GM19438 (cell line): ENCODE measurements around the gene UBL7.
A peak's percentile ranks its signal among the peaks of the same experiment; 100 is the strongest.

Experiments
- ATAC-seq: cut with Tn5 transposase; IDR thresholded peaks from one replicate; pipeline ENCODE4 v1.9.1; 2021; ENCODE audit warnings: low read depth; ENCODE audit not compliant: unreplicated experiment

Gene UBL7

GRCh38 chr15:74442604-74443003, 18.4 kb downstream of the UBL7 start:
- ATAC-seq: no peak

- no peak for ATAC-seq
These were observed 18.9 kb downstream of the UBL7 start for GRCh38 chr15:74442063-74442462.

GRCh38 chr15:74441248-74441941, 19.6 kb downstream of the UBL7 start:
- ATAC-seq: no peak

- no peak for ATAC-seq
These were observed 22.1 kb downstream of the UBL7 start for GRCh38 chr15:74438721-74439316.

GRCh38 chr15:74438206-74438605, 22.8 kb downstream of the UBL7 start:
- no peak for ATAC-seq

GRCh38 chr15:74434263-74435136, 26.5 kb downstream of the UBL7 start:
- ATAC-seq: peak; percentile 9

- ATAC-seq: peak; percentile 59
These were observed 27.2 kb downstream of the UBL7 start, which contains the start of gene SEMA7A for GRCh38 chr15:74433592-74434262. Gene SEMA7A (minus strand): TSS chr15:74433958. CDS start chr15:74433918, 40 bp downstream.

- no peak for ATAC-seq
These were observed 27.9 kb downstream of the UBL7 start for GRCh38 chr15:74432968-74433591.

- ATAC-seq: no peak
These were observed 28.5 kb downstream of the UBL7 start for GRCh38 chr15:74432271-74432967.

GRCh38 chr15:74431645-74432044, 29.3 kb downstream of the UBL7 start:
- ATAC-seq: no peak

- no peak for ATAC-seq
These were observed 29.8 kb downstream of the UBL7 start for GRCh38 chr15:74431116-74431515.

GRCh38 chr15:74430510-74430951, 30.4 kb downstream of the UBL7 start:
- no peak for ATAC-seq

- ATAC-seq: no peak
These were observed 31.1 kb downstream of the UBL7 start for GRCh38 chr15:74429781-74430400.

GRCh38 chr15:74428970-74429780, 31.8 kb downstream of the UBL7 start:
- ATAC-seq: no peak

- ATAC-seq: no peak
These were observed 32.5 kb downstream of the UBL7 start for GRCh38 chr15:74428442-74428787.

GRCh38 chr15:74427607-74428441, 33.1 kb downstream of the UBL7 start:
- no peak for ATAC-seq

- no peak for ATAC-seq
These were observed 34.3 kb downstream of the UBL7 start for GRCh38 chr15:74426404-74427281.
